GM18861 (cell line): Measurements from ENCODE around the gene ZNF639.
A peak's percentile ranks its signal among the peaks of the same experiment; 100 is the strongest.
"Not testable (repeated sequence)": the region's sequence is repeated elsewhere in the genome, so short reads cannot be mapped to it uniquely, and the experiment has no call there.

ENCODE experiments used
- ATAC-seq: cut with Tn5 transposase; IDR thresholded peaks from one replicate; pipeline ENCODE4 v1.9.1; 2021; ENCODE audit not compliant: unreplicated experiment

ZNF639 gene

DNA sequence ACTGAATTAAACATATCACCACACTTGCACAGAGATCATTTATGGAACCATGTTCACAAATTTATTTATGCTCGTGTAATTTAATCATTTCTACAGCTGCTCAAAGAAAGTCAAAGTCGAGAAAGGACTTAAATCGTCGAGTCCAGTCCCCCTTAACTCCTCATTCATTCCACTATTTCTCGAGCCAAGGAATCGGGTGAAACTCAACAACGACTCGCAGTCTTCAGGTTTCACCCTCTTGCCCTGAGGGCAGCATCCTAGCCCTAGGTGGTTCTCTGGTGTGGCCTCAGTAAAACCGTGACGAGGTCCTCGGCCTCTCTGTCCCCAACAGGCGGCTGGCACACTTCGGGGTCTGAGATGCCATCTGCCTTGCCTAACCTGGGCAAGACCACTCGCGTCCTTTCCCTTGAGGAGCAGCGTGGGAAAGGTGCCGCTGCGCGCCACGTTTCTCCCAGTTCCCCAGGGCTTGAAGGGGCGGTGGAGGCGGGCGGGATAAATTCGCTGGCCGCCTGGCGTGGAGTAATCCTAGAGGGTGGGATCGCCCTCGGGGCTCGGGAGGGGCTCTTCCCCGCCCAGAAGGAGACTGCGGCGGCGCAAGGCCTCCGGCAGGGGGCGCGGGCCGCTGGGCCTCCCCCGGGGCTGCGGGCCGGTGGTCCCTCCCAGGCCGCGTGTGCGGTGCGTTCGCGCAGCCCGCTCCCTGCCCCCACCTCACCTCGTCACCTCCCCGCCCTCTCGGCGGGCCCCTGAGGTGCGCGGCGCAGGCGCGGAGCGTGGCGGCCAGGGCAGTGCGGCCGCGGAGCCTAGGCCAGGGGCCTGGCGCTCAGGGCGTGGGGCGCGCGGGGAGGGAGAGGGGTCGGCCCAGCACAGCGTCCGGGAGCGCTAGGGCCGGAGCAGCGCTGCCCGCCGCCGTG lies at the start of gene ZNF639:
Gene ZNF639 (plus strand): TSS at position 746 of the 911 bp plus-strand sequence. CDS start 5,263 bp downstream, outside the sequence.
- ATAC-seq, result peak; percentile 73

DNA sequence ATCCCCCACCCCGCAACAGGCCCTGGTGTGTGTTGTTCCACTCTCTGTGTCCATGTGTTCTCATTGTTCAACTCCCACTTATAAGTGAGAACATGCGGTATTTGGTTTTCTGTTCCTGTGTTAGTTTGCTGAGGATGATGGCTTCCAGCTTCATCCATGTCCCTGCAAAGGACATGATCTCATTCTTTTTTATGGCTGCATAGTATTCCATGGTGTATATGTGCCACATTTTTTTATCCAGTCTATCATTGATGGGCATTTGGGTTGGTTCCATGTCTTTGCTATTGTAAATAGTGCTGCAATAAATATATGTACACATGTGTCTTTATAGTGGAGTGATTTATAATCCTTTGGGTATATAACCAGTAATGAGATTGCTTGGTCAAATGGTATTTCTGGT lies 48.4 kb upstream of the ZNF639 start:
- not testable (repeated sequence) for ATAC-seq

GRCh38 chr3:179276001-179276400 lies 46.8 kb upstream of the ZNF639 start:
- ATAC-seq, result no peak

DNA sequence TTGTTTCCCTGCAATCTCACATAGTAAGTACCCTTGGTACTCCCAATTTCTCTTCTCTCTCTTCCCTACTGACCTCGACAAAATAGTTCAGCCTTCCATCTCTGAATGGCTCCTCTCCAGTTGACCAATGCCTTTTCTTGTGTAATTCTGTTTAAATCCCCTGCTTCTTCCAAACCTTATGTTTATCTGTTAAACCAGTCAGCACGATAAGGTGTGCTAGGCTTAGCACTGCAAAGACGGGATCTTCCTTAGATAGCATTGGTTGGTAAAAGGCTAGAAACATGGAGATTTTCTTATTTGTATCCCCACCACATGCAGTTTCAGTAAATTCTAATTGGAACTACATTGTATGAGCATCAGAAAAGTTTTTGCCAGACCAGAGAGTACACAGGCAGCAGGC lies 46.1 kb upstream of the ZNF639 start:
- no peak for ATAC-seq

DNA sequence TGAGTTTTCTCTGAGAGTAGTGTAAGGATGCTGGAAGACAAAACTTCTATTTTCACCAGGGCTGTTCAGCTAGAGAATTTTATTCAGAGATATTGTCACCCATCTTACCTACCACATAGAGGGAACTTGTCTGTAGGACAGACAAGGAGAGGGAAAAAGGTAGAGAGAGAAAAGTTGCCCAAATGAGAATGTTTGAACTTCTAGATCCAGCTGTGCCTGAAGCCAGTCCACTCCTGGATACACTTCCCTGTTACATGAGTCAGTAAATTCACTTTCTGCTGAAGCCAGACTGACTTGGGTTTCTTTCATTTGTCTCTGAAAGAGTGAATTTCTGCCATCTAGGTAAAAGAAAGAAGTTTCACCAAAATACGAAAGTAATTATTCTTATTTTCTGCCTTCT lies 44.7 kb upstream of the ZNF639 start:
- ATAC-seq, result no peak

DNA sequence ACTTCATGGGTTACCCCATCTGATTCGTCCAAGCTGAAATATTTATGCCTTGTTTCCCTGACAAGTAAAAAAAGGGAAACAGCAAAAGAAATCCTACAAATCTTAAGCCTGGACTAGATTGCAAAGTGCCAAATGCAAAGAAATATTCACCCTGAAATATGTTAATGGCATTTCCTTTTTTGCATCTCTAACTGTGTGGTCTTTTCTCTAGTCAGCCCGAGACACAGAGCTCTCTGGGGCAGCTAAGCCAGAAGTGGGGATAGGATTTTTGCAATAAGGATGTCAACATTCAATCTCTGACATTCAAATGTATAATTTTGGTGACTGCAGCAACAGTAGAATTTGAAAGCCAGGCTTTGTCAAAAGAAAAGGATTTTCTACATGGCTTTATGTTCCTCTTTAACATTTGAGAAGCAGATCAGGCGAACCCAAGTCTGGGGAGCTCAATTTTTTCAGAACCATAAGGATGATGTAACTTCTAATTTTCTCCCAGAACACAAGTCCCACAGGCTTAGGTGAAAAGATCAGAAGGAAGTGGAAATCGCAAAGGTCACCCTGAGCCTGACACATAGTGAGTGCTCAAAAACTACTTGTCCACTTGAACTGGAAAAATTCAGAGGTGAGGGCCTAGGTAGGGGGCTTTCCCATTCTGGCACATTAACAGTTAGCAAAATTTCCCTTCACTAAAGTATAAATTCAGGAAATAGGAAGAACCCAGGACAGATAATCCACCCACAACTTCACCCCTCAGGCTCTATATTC lies 43.7 kb upstream of the ZNF639 start:
- no peak for ATAC-seq

- no peak for ATAC-seq
Measured at GRCh38 chr3:179279837-179280236, 43.0 kb upstream of the ZNF639 start.

GRCh38 chr3:179281825-179282224 lies 41.0 kb upstream of the ZNF639 start:
- ATAC-seq, result no peak

DNA sequence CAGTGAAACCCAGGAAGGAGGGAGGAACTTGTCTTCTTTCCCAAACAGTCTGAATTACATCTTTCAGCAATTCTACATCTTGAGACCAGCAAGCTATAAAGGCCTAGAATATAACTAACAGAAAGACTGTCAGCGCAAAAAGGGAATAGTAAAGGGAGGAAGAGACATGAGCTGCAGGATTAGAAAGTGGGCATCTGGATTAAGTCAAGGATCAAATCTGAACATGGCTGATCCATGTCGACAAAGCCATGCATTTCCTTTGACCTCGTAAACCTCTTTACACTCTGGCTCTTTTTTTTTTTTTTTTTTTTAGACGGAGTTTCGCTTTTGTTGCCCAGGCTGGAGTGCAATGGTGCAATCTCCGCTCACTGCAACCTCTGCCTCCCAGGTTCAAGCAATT lies 36.5 kb upstream of the ZNF639 start:
- no peak for ATAC-seq

DNA sequence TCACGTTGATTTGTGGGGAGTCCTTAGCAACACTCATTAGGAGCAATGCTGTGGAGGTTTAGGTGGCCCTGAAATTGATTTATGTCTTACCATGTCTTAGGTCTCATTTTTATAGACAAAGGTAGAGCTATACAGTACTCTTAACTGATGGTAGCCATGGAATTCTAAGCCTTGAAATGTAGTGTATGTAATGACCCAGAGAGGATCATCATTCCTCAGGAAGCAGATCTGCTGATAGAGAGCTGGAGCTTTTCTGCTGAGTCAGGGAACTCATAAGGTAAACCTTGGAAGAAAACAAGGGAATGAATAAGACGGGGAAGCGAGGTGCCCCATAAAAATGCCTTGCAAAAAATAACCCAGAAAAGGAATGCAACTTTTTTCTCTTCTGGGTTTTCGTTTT lies 34.0 kb upstream of the ZNF639 start:
- ATAC-seq, result no peak

DNA sequence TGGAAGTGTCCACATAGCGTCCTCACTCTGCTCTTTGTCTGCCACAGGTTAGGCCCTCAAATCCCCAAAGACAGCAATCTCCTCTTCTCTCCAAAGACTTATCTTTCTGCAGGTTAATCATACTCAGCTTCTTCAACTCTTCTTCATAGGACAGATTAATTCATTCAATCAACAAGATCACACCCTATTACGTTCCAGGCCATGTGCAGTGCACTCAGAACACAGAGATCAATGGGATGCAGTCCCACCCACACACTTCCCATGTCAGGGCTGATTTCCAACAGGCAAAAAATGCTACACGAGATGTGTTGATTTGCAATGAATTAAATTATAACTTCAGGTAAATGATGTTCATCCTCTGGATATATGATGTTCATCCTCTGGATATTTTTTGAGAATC lies 33.5 kb upstream of the ZNF639 start:
- ATAC-seq, result no peak

GRCh38 chr3:179292450-179292849 lies 30.4 kb upstream of the ZNF639 start:
- no peak for ATAC-seq

- ATAC-seq, result no peak
Measured at GRCh38 chr3:179297971-179298725, 24.7 kb upstream of the ZNF639 start.

DNA sequence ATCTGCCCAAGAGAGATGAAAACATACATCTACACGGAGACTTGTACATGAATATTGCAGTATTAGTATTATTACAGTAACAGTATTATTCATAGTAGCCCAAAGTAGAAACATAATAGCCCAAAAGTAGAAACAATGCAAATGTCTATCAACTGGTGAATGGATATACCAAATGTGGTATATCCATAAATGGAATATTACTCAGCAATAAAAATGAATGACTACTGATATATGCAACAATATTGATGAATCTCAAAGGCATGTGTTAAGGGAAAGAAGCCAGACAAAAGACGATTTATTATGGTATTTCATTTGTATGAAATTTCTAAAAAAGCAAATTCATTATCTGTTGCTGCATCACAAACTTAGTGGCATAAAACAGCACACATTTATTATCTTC lies 23.5 kb upstream of the ZNF639 start:
- ATAC-seq, result no peak

GRCh38 chr3:179299999-179300613 lies 22.7 kb upstream of the ZNF639 start:
- ATAC-seq, result no peak

DNA sequence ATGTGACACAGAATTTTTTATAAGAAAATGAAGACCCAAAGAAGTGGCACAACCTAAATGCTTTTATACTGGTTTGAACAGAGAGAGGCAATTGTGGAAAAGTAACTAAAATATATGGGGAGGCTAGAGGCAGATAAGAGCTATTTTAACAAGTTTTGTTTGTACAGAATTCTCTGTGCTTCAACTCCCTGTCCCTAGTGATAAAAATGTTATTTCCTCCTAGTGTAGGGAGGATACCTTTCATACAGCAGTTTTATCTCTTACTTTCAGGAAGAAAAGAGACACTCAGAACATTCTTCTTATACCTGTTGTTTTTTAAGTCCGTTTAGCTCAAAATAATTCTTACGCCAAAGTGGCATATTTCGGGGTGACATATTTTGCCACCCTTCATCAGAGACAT lies 21.2 kb upstream of the ZNF639 start:
- ATAC-seq, result no peak

DNA sequence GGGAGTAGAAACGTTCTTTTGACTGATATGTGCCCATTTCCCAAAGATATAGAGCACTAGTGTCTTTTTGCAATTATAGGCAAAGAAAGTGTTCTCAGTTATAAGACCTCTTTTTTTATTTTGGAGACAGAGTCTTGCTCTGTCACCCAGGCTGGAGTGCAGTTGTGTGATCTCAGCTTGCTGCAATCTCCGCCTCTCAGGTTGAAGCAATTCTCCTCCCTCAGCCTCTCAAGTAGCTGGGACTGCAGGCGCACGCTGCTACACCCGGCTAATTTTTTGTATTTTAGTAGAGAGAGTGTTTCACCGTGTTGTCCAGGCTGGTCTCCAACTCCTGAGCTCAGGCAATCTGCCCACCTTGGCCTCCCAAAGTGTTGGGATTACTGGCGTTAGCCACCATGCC lies 20.7 kb upstream of the ZNF639 start:
- ATAC-seq, result no peak

DNA sequence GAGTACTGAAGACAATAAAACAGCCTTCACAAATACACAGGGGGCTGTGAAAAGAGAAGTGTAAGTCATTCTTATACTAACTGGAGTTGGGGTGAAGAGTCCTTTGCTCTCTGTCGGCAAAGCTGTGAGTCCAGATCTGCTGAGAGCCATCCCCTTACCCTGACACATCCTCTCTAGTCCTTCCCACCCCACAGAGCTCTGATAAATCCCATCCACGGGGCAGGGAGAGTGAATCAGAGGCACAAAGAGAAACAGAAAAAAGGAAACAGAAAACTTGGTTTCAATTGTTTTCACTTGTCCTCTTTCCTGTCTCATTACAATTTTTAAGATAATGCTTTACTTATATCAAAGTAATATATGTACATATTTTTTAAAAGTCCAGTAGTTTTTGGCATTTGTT lies 18.2 kb upstream of the ZNF639 start:
- ATAC-seq, result no peak

DNA sequence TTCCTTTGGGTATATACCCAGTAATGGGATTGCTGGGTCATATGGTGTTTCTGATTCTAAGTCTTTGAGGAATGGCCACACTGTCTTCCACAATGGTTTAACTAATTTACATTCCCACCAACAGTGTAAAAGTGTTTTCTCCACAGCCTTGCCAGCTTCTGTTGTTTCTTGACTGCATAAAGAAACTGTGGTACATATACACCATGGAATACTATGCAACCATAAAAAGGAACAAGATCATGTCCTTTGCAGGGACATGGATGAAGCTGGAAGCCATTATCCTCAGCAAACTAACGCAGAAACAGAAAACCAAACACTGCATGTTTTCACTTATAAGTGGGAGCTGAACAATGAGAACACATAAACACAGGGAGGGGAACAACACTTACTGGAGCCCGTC lies 15.5 kb upstream of the ZNF639 start:
- not testable (repeated sequence) for ATAC-seq

DNA sequence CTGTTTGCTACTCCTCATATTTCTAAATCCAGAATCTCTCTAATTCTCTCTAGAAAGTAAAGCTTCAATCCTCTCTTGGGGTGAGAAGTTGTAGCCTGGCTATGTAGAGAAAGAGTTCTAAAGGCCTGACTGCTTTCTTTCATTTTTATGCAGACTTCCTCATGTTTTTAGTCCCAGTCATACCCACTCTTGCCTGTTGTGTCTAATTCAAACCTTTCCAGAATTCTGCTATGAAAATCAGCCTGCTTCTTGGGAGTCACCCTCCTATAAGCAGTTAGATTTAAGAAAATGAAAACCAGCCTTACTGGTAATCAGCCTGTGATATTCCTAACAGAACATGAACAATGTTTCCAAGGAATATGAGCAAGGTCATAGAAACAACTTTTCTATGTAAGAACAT lies 14.8 kb upstream of the ZNF639 start:
- ATAC-seq, result no peak
